ENCODE data around the gene PTPRT. TPM values are rescaled to one million over a fixed set of nuclear protein-coding genes. Genes with fewer than 3 reads are reported as not detected.

The PTPRT gene
- polyA plus RNA-seq, 2 of the 4 experiments (the other 2 are of a cell fraction): not detected

GRCh38 chr20:42567409-42567808, 622.3 kb downstream of the PTPRT start:
- no peak for DNase-seq (ENCODE audit: low read depth in 1 of 2, low spot score in 1 of 2)
- Histone ChIP-seq H3K27ac (no peak overlapping the region), H3K4me1 (no peaks in the 10 kb centered on the region), H3K9me3 (no peaks in the 10 kb centered on the region), H3K4me2 (no peak overlapping the region), H3K4me3 (no peak overlapping the region)
- ChIA-PET CTCF (interaction anchor here (0.9 kb wide), 1 partner anchor 620 kb away, joined by 3 read pairs; no protein-coding TSS in a partner anchor), POLR2A (no interaction called here)
- no peak for FAIRE-seq
- ATAC-seq: no peak
- WGBS (ENCODE audit: missing lambda C conversion rate): 0% methylated on average over 1 of the region's 1 CpG
- no peak for TF ChIP-seq CBX2 (IDR thresholded peaks at IDR 0.05; ENCODE audit: borderline replicate concordance, low read depth)
- TF ChIP-seq KDM5A (IDR thresholded peaks at IDR 0.05): no peak
- no peak for TF ChIP-seq RNF2 (IDR thresholded peaks at IDR 0.05; ENCODE audit: borderline replicate concordance, low read depth)

- TF ChIP-seq ZC3H11A (IDR thresholded peaks at IDR 0.05): no peak
- no peak for TF ChIP-seq FOXS1 (CRISPR knock-in tag; IDR thresholded peaks at IDR 0.05)
- TF ChIP-seq PBX3 (IDR thresholded peaks at IDR 0.05): no peak
- no peak for TF ChIP-seq HOXB5 (CRISPR knock-in tag; IDR thresholded peaks at IDR 0.05)
- no peak for TF ChIP-seq EP300 (IDR thresholded peaks at IDR 0.05)
- no peak for TF ChIP-seq ELK1 (IDR thresholded peaks at IDR 0.05; ENCODE audit: low read depth, low read length)
- no peak for TF ChIP-seq HOXA7 (CRISPR knock-in tag; IDR thresholded peaks at IDR 0.05)
- TF ChIP-seq CHD2 (IDR thresholded peaks at IDR 0.05; ENCODE audit: low read length, partially characterized antibody): no peak
- no peak for TF ChIP-seq KDM1A (IDR thresholded peaks at IDR 0.05; ENCODE audit: low read depth)
- TF ChIP-seq RCOR1 (IDR thresholded peaks at IDR 0.05; ENCODE audit: low read depth, low read length): no peak
- TF ChIP-seq GATA3 (IDR thresholded peaks at IDR 0.05; ENCODE audit: borderline replicate concordance): no peak
- H3K4me1 ChIP-seq: no peaks in the 10 kb centered on the region
- DNase-seq (ENCODE audit: low read depth in 1 of 2, low spot score in 1 of 2) (no peak), FAIRE-seq (no peak), ATAC-seq (no peak)
- no peaks in the 10 kb centered on the region for H3K9me3 ChIP-seq
- 2% methylated on average over 9 of the region's 9 CpGs for WGBS (ENCODE audit: missing lambda C conversion rate)
- H3K4me2 ChIP-seq: no peak overlapping the region
- ChIA-PET POLR2A (no interaction called here), CTCF (no interaction called here)
- H3K27ac ChIP-seq: no peak overlapping the region
- no peak overlapping the region for H3K4me3 ChIP-seq
Observed at GRCh38 chr20:42565235-42565995, 624.3 kb downstream of the PTPRT start.

- WGBS (ENCODE audit: missing lambda C conversion rate): 4% methylated on average over 4 of the region's 4 CpGs
- ChIA-PET POLR2A (no interaction called here), CTCF (no interaction called here)
- H3K4me1 ChIP-seq: no peaks in the 10 kb centered on the region
- no peak overlapping the region for H3K4me2 ChIP-seq
- TF ChIP-seq TP53 (CRISPR knock-in tag; IDR thresholded peaks at IDR 0.05): no peak
- no peak for TF ChIP-seq RFX5 (IDR thresholded peaks at IDR 0.05)
- TF ChIP-seq KDM1A (IDR thresholded peaks at IDR 0.05; ENCODE audit: low read depth): no peak
- no peak for TF ChIP-seq EP300 (IDR thresholded peaks at IDR 0.05)
- TF ChIP-seq BCL3 (IDR thresholded peaks at IDR 0.05): no peak
- no peak for FAIRE-seq
- H3K4me3 ChIP-seq: no peak overlapping the region
- no peaks in the 10 kb centered on the region for H3K9me3 ChIP-seq
- ATAC-seq: no peak
- no peak for DNase-seq (ENCODE audit: low read depth in 1 of 2, low spot score in 1 of 2)
- H3K27ac ChIP-seq: no peak overlapping the region
Observed at GRCh38 chr20:42559665-42560064, 630.0 kb downstream of the PTPRT start.

Measured in A549 (cell line).